GM12878 (cell line): Measurements from ENCODE around the gene GALNT16. TPM values are rescaled to one million over a fixed set of nuclear protein-coding genes. Genes with fewer than 3 reads are reported as not detected.
A peak's percentile ranks its signal among the peaks of the same experiment; 100 is the strongest.

ENCODE experiments used
- ATAC-seq: fragments of 200-7000 bp; cut with Tn5 transposase; 3 replicates; pipeline ENCODE4 v1.9.1; 2020; ENCODE audit warnings: mild to moderate bottlenecking, moderate library complexity
- BruUV-seq: library from RNA; stranded (reverse); fragments of 400-500 nt; replicated peaks from 2 replicates; lab custom pipeline; 2021; lab: Mats Ljungman, UMichigan
- CTCF ChIA-PET: fragments of 300-600 bp; sonication (Branson Sonifier 250); formaldehyde crosslinking; extraction: SDS; loops from one replicate; lab custom pipeline; 2021; ENCODE audit warnings: inconsistent platforms; lab: Yijun Ruan, JAX
- POLR2A ChIA-PET: fragments of 350-600 bp; formaldehyde crosslinking; extraction: SDS; loops from one replicate; lab custom pipeline; 2021; ENCODE audit warnings: inconsistent platforms; lab: Charles Lee
- RAD21 ChIA-PET: fragments of 300-600 bp; sonication (Branson Sonifier 250); formaldehyde crosslinking; loops from one replicate; lab custom pipeline; 2023; ENCODE audit warnings: antibody characterized with exemption; ENCODE audit not compliant: unreplicated experiment; lab: Charles Lee
- SMC1A ChIA-PET: fragments of 300-600 bp; sonication (Branson Sonifier 250); formaldehyde crosslinking; loops from one replicate; lab custom pipeline; 2023; ENCODE audit not compliant: unreplicated experiment, uncharacterized antibody; lab: Charles Lee
- DNase-seq: peaks from one replicate; pipeline ENCODE4 v3.0.0-alpha.2; 2011; ENCODE audit warnings: low read depth, low spot score
- FAIRE-seq: peaks from 3 replicates; lab custom pipeline; 2011; peaks lifted over from hg19 to GRCh38; lab: Jason Lieb, UNC
- H2AFZ ChIP-seq: 2 replicates; pipeline ENCODE4 v1.6.0; 2011; ENCODE audit warnings: low read depth, low read length, control low read depth; ENCODE audit not compliant: control insufficient read depth
- H3K27ac ChIP-seq: 2 replicates; pipeline ENCODE4 v1.5.1; 2011; ENCODE audit warnings: control low read depth; ENCODE audit not compliant: control insufficient read depth, insufficient read depth
- H3K27me3 ChIP-seq, 2 experiments: replicated peaks in 1 of 2; 2 replicates each; pipeline versions ENCODE4 v1.6.0 to v1.6.1; 2011; ENCODE audit warnings: low read length in 1 of 2; ENCODE audit not compliant: control insufficient read depth in 2 of 2, insufficient read depth in 2 of 2
- H3K36me3 ChIP-seq, 2 experiments: 2 replicates each; pipeline ENCODE4 v1.5.1; 2011; ENCODE audit warnings: low read length in 1 of 2; ENCODE audit not compliant: control insufficient read depth in 2 of 2, insufficient read depth in 2 of 2
- H3K4me1 ChIP-seq: 2 replicates; pipeline ENCODE4 v1.6.1; 2011; ENCODE audit warnings: mild to moderate bottlenecking, low read length, moderate library complexity, mixed read lengths; ENCODE audit not compliant: control insufficient read depth, insufficient read depth
- H3K4me2 ChIP-seq: 2 replicates; pipeline ENCODE4 v1.6.0; 2011; ENCODE audit warnings: control low read depth; ENCODE audit not compliant: control insufficient read depth, insufficient read depth
- H3K4me3 ChIP-seq: fragments of 200-600 bp; sonication (generic); 2 replicates; pipeline ENCODE4 v1.5.1; 2016
- H3K79me2 ChIP-seq: 2 replicates; pipeline ENCODE4 v1.6.0; 2011; ENCODE audit warnings: low read length; ENCODE audit not compliant: control insufficient read depth, insufficient read depth
- H3K9ac ChIP-seq: 2 replicates; pipeline ENCODE4 v1.8.0; 2011; ENCODE audit warnings: low read length, control low read depth, mixed read lengths; ENCODE audit not compliant: control insufficient read depth, insufficient read depth
- H3K9me3 ChIP-seq: replicated peaks from 3 replicates; pipeline ENCODE4 v1.5.1; 2011; ENCODE audit warnings: mild to moderate bottlenecking, low read length; ENCODE audit not compliant: control insufficient read depth, insufficient read depth
- H4K20me1 ChIP-seq: 2 replicates; pipeline ENCODE4 v1.6.0; 2011; ENCODE audit not compliant: control insufficient read depth, insufficient read depth
- BHLHE40 ChIP-seq, 2 experiments: fragments of 450-650 bp in 1 of 2; IDR thresholded peaks; 2 replicates each; pipeline ENCODE4 v1.6.1; 2011 to 2017; ENCODE audit warnings: low read depth in 2 of 2, borderline replicate concordance in 1 of 2, improper control_type of control experiment in 1 of 2, low read length in 1 of 2, mild to moderate bottlenecking in 1 of 2
- CEBPB ChIP-seq, 2 experiments: fragments of 150-350 bp in 1 of 2; IDR thresholded peaks; 2 replicates each; pipeline ENCODE4 v1.6.1; 2012 to 2014; ENCODE audit warnings: low read depth in 2 of 2, low read length in 2 of 2, borderline replicate concordance in 1 of 2, inconsistent platforms in 1 of 2
- CHD1 ChIP-seq: IDR thresholded peaks from 2 replicates; pipeline ENCODE4 v1.6.1; 2012; ENCODE audit warnings: low read depth, low read length, improper control_type of control experiment
- ELK1 ChIP-seq: IDR thresholded peaks from 2 replicates; pipeline ENCODE4 v1.6.1; 2012; ENCODE audit warnings: low read depth, low read length, improper control_type of control experiment
- EP300 ChIP-seq, 2 experiments: fragments of 150-350 bp in 1 of 2; IDR thresholded peaks; 2 replicates each; pipeline ENCODE4 v1.6.1; 2011 to 2012; ENCODE audit warnings: low read depth in 2 of 2, low read length in 2 of 2, borderline replicate concordance in 1 of 2, improper control_type of control experiment in 1 of 2, inconsistent platforms in 1 of 2; ENCODE audit not compliant: control insufficient read depth in 1 of 2
- FOXM1 ChIP-seq: IDR thresholded peaks from 2 replicates; pipeline ENCODE4 v1.6.1; 2012; ENCODE audit warnings: low read depth, mild to moderate bottlenecking, inconsistent platforms, low read length, moderate library complexity
- HDAC6 ChIP-seq: fragments of 200-600 bp; sonication (generic); IDR thresholded peaks from one replicate; pipeline ENCODE4 v1.8.0; 2017; ENCODE audit warnings: antibody characterized with exemption; ENCODE audit not compliant: unreplicated experiment
- KDM1A ChIP-seq: fragments of 200-600 bp; sonication (generic); IDR thresholded peaks from 2 replicates; pipeline ENCODE4 v1.6.1; 2016; ENCODE audit warnings: borderline replicate concordance
- NBN ChIP-seq: fragments of 450-650 bp; IDR thresholded peaks from 2 replicates; pipeline ENCODE4 v1.6.1; 2016
- NFIC ChIP-seq: IDR thresholded peaks from 2 replicates; pipeline ENCODE4 v1.6.1; 2012; ENCODE audit warnings: low read depth, mild to moderate bottlenecking, inconsistent platforms, low read length, moderate library complexity
- PBX3 ChIP-seq: IDR thresholded peaks from 2 replicates; pipeline ENCODE4 v1.6.1; 2011; ENCODE audit warnings: mild to moderate bottlenecking, low read depth, low read length, moderate library complexity; ENCODE audit not compliant: insufficient replicate concordance
- RAD21 ChIP-seq: IDR thresholded peaks from 2 replicates; pipeline ENCODE4 v1.6.1; 2011; ENCODE audit warnings: mild to moderate bottlenecking, low read depth, low read length, moderate library complexity; ENCODE audit not compliant: insufficient read depth
- RELB ChIP-seq: fragments of 450-650 bp; IDR thresholded peaks from 2 replicates; pipeline ENCODE4 v1.6.1; 2017; ENCODE audit warnings: low read depth, mild to moderate bottlenecking, moderate library complexity
- SMC3 ChIP-seq: IDR thresholded peaks from 2 replicates; pipeline ENCODE4 v1.6.1; 2011; ENCODE audit warnings: low read length, improper control_type of control experiment, borderline replicate concordance
- SREBF1 ChIP-seq: IDR thresholded peaks from 2 replicates; pipeline ENCODE4 v1.6.1; 2012; ENCODE audit warnings: mild to moderate bottlenecking, low read length
- TBL1XR1 ChIP-seq: IDR thresholded peaks from 2 replicates; pipeline ENCODE4 v1.6.1; 2012; ENCODE audit warnings: low read depth, low read length, improper control_type of control experiment
- WRNIP1 ChIP-seq: IDR thresholded peaks from 2 replicates; pipeline ENCODE4 v1.6.1; 2011; ENCODE audit warnings: low read depth, low read length, improper control_type of control experiment, borderline replicate concordance
- ZBED1 ChIP-seq: IDR thresholded peaks from 2 replicates; pipeline ENCODE4 v1.6.1; 2016; ENCODE audit warnings: borderline replicate concordance
- WGBS: methylation state at CpG from one replicate; pipeline ENCODE4 v1.1.6; 2016; ENCODE audit warnings: low lambda C conversion rate; ENCODE audit not compliant: insufficient replicate concordance, insufficient coverage; ENCODE audit errors: missing lambda C conversion rate; 5-methylcytosine and 5-hydroxymethylcytosine counted together
- in situ Hi-C: fragments of 300-500 bp; cut with MboI; formaldehyde crosslinking; loops from 9 replicates; pipeline ENCODE4 v1.14.3; 2018; ENCODE audit warnings: mixed read lengths
- intact Hi-C: fragments of 100-400 bp; cut with micrococcal nuclease; formaldehyde crosslinking; loops from one replicate; pipeline ENCODE4 v1.14.2; 2022; ENCODE audit not compliant: unreplicated experiment
- polyA plus RNA-seq, 11 experiments: library from polyadenylated mRNA; depleted of rRNA in 4 of 11; unstranded in 6 of 11; stranded (reverse) in 5 of 11; fragments of >200 nt; fragmentation: Nextera tagmentation in 4 of 11; fragmentation: Illumina TruSeq in 1 of 11; extraction: Ambion mirVana in 4 of 11; extraction: Trizol in 1 of 11; gene quantifications; 1 replicate in 1 of 11; 2 replicates in 10 of 11; pipeline versions ENCODE4 v1.2.1 to v1.2.3, GENCODE V29; 2011 to 2016; ENCODE audit warnings: inconsistent platforms in 2 of 11, missing spikeins in 2 of 11, low read depth in 1 of 11
- total RNA-seq, 4 experiments: library from RNA; depleted of rRNA in 3 of 4; stranded (reverse); fragments of >200 nt in 3 of 4; fragmentation: Illumina TruSeq in 1 of 4; extraction: Trizol in 1 of 4; gene quantifications; 2 replicates each; pipeline versions ENCODE4 v1.2.1 to v1.2.3, GENCODE V29; 2013 to 2021

The GALNT16 gene
- total and polyA plus RNA-seq, 10 of the 15 experiments (the other 5 are each of a cell fraction or from before 2014, with no cell fraction given), result under 0.01 to 0.08 (median 0.03) TPM; not detected in 3

- TF ChIP-seq CEBPB (IDR thresholded peaks at IDR 0.05; ENCODE audit: borderline replicate concordance in 1 of 2, low read depth in 2 of 2, low read length in 2 of 2) (no peak), BHLHE40 (IDR thresholded peaks at IDR 0.05; ENCODE audit: borderline replicate concordance in 1 of 2, low read depth in 2 of 2, low read length in 1 of 2) (peak; percentile 10 to 59; a peak in 2 of 4 replicates), NBN (peak; percentile 72; the same call in 1 of the 2 replicates)
These were observed 100.6 kb downstream of the GALNT16 start (continued) for GRCh38 chr14:69360438-69361108.

- in situ Hi-C loops, result no loop called here
- CTCF ChIA-PET, result interaction anchor here (0.6 to 4.1 kb wide), 6 partner anchors 20 to 120 kb away, joined by 3 to 23 read pairs (median 4); no protein-coding TSS in a partner anchor
- RAD21 ChIA-PET, result interaction anchor here (1.1 to 11.5 kb wide), 5 partner anchors 15 to 121 kb away, joined by 3 to 143 read pairs (median 5); partner anchors contain the start of genes ERH and SLC39A9
- H4K20me1 ChIP-seq, result no peaks in the 10 kb centered on the region
- intact Hi-C loops, result loop anchor here (5.0 kb wide), 1 partner anchor 121 kb away; no protein-coding TSS in a partner anchor
- ATAC-seq (no peak), DNase-seq (no peak), FAIRE-seq (no peak)
- H3K27ac ChIP-seq, result no peak overlapping the region
- H3K4me2 ChIP-seq, result no peak overlapping the region
- no peak overlapping the region for H3K9ac ChIP-seq
- no peak overlapping the region for H2AFZ ChIP-seq
- H3K36me3 ChIP-seq, result no peaks in the 10 kb centered on the region
- 85% methylated on average over 9 of the region's 9 CpGs for WGBS
- H3K9me3 ChIP-seq, result no peaks in the 10 kb centered on the region
- SMC1A ChIA-PET, result interaction anchor here (0.6 to 2.9 kb wide), 12 partner anchors 8 to 121 kb away, joined by 3 to 12 read pairs (median 5); no protein-coding TSS in a partner anchor
- no peaks in the 10 kb centered on the region for H3K27me3 ChIP-seq
- no peaks in the 10 kb centered on the region for H3K79me2 ChIP-seq
- BruUV-seq, result no TSS peak
- POLR2A ChIA-PET, result interaction anchor here (0.9 to 3.3 kb wide), 2 partner anchors 9 to 35 kb away, joined by 3 to 16 read pairs; partner anchors contain the start of genes ERH and SLC39A9
- H3K4me3 ChIP-seq, result no peak overlapping the region
- peaks cover 13% of the 10 kb centered on the region for H3K4me1 ChIP-seq
- no peak for TF ChIP-seq PBX3
- TF ChIP-seq RELB, result no peak
- no peak for TF ChIP-seq TBL1XR1
- TF ChIP-seq NFIC, result no peak
- no peak for TF ChIP-seq ZBED1
- no peak for TF ChIP-seq EP300 (IDR thresholded peaks at IDR 0.05; ENCODE audit: borderline replicate concordance in 1 of 2, control insufficient read depth in 1 of 2, low read depth in 2 of 2, low read length in 2 of 2)
- TF ChIP-seq WRNIP1, result no peak
- TF ChIP-seq RAD21, result peak; percentile 50
- TF ChIP-seq CHD1, result no peak
- TF ChIP-seq FOXM1, result no peak
- TF ChIP-seq SREBF1, result no peak
- no peak for TF ChIP-seq KDM1A
- TF ChIP-seq ELK1, result no peak
- no peak for TF ChIP-seq HDAC6
- peak; percentile 10; the same call in 1 of the 2 replicates for TF ChIP-seq SMC3
These were observed 103.1 kb downstream of the GALNT16 start for GRCh38 chr14:69363055-69363454.
